ENCODE data around the gene ERICH6B. TPM values are rescaled to one million over a fixed set of nuclear protein-coding genes. Genes with fewer than 3 reads are reported as not detected.
"Not testable (repeated sequence)": the region's sequence is repeated elsewhere in the genome, so short reads cannot be mapped to it uniquely, and the experiment has no call there.

ERICH6B gene
- total RNA-seq, 1 donor from 2014 or later, result not detected

DNA sequence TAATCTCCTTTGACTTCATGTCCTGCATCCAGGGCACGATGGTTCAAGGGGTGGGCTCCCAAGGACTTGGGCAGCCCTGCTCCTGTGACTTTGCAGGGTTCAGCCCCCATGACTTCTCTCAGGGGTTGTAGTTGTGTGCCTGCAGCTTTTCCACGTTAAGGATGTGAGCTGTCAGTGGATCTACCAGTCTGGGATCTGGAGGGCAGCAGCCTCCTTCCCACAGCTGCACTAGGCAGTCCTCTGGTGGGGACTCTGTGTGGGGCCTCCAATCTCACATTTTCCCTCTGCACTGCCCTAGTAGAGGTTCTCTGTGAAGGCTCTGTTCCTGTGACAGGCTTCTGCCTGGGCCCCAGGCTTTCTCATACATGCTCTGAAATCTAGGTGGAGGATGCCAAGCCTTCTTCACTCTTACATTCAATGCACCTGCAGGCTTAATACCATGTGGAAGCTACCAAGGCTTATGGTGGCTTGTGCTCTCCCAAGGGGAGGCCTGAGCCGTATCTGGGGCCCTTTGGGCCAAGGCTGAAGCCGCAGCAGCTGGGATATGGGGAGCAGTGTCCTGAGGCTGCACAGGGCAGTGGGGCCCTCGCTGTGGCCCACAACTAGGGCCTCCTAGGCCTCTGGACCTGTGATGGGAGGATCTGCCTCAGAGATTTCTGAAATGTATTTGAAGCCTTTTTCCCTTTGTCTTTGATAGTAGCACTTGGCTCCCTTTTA lies 39.3 kb upstream of the ERICH6B start:
- DNase-seq (ENCODE audit: low spot score, unreplicated experiment), result no peak
- Mint-ChIP-seq H3K4me1 (ENCODE audit: low read depth) (no peaks in the 10 kb centered on the region), H3K36me3 (ENCODE audit: insufficient read depth) (no peaks in the 10 kb centered on the region), H3K4me3 (ENCODE audit: low read depth) (no peak overlapping the region), H3K27me3 (no peaks in the 10 kb centered on the region), H3K9me3 (ENCODE audit: low read depth) (peaks cover 9% of the 10 kb centered on the region), H3K27ac (no peak overlapping the region)
- TF ChIP-seq, protein P1, sequence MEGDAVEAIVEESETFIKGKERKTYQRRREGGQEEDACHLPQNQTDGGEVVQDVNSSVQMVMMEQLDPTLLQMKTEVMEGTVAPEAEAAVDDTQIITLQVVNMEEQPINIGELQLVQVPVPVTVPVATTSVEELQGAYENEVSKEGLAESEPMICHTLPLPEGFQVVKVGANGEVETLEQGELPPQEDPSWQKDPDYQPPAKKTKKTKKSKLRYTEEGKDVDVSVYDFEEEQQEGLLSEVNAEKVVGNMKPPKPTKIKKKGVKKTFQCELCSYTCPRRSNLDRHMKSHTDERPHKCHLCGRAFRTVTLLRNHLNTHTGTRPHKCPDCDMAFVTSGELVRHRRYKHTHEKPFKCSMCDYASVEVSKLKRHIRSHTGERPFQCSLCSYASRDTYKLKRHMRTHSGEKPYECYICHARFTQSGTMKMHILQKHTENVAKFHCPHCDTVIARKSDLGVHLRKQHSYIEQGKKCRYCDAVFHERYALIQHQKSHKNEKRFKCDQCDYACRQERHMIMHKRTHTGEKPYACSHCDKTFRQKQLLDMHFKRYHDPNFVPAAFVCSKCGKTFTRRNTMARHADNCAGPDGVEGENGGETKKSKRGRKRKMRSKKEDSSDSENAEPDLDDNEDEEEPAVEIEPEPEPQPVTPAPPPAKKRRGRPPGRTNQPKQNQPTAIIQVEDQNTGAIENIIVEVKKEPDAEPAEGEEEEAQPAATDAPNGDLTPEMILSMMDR (IDR thresholded peaks at IDR 0.05; ENCODE audit: unreplicated experiment), result no peak

DNA sequence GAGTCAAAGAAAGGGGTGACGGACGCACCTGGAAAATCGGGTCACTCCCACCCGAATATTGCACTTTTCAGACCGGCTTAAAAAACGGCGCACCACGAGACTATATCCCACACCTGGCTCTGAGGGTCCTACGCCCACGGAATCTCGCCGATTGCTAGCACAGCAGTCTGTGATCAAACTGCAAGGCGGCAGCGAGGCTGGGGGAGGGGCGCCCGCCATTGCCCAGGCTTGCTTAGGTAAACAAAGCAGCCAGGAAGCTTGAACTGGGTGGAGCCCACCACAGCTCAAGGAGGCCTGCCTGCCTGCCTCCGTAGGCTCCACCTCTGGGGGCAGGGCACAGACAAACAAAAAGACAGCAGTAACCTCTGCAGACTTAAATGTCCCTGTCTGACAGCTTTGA lies 29.7 kb upstream of the ERICH6B start:
- peaks cover 18% of the 10 kb centered on the region for H3K9me3 Mint-ChIP-seq (ENCODE audit: low read depth)
- DNase-seq (ENCODE audit: low spot score, unreplicated experiment); H3K27ac Mint-ChIP-seq; H3K4me3 Mint-ChIP-seq (ENCODE audit: low read depth); H3K4me1 Mint-ChIP-seq (ENCODE audit: low read depth); H3K36me3 Mint-ChIP-seq (ENCODE audit: insufficient read depth); H3K27me3 Mint-ChIP-seq: not testable (repeated sequence)

DNA sequence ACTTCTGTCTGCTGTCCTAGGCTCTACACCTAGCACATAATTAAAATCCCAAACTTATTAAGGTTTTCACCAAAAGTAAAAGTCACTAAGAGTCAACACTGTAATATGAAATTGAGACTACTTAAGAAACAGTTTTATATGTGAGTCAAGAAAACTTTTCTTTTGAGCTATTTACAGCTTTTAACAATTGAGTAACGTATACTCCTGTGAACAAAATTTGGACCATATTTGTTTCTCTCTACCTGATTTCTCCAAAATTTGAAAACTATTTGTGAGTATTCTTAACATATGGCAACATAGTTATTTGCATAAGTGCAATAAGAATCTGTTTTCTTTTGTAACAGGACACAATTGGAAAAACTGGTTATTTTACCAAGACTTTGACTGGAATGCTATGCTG lies 26.6 kb upstream of the ERICH6B start:
- H3K36me3 Mint-ChIP-seq (ENCODE audit: insufficient read depth); H3K4me1 Mint-ChIP-seq (ENCODE audit: low read depth); H3K27me3 Mint-ChIP-seq; DNase-seq (ENCODE audit: low spot score, unreplicated experiment); H3K27ac Mint-ChIP-seq; H3K4me3 Mint-ChIP-seq (ENCODE audit: low read depth): not testable (repeated sequence)
- H3K9me3 Mint-ChIP-seq (ENCODE audit: low read depth), result peaks cover 22% of the 10 kb centered on the region

DNA sequence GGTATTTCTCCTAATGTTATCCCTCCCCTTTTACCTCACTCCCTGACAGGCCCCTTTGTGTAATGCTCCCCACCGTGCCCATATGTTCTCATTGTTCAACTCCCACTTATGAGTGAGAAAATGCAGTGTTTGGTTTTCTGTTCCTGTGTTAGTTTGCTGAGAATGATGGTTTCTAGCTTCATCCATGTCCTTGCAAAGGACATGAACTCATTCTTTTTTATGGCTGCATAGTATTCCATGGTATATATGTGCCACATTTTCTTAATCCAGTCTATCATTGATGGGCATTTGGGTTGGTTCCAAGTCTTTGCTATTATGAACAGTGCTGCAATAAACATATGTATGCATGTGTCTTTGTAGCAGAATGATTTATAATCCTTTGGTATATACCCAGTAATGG lies 19.8 kb upstream of the ERICH6B start:
- DNase-seq (ENCODE audit: low spot score, unreplicated experiment); H3K4me1 Mint-ChIP-seq (ENCODE audit: low read depth); H3K27ac Mint-ChIP-seq; H3K4me3 Mint-ChIP-seq (ENCODE audit: low read depth); H3K9me3 Mint-ChIP-seq (ENCODE audit: low read depth); H3K27me3 Mint-ChIP-seq; H3K36me3 Mint-ChIP-seq (ENCODE audit: insufficient read depth): not testable (repeated sequence)

DNA sequence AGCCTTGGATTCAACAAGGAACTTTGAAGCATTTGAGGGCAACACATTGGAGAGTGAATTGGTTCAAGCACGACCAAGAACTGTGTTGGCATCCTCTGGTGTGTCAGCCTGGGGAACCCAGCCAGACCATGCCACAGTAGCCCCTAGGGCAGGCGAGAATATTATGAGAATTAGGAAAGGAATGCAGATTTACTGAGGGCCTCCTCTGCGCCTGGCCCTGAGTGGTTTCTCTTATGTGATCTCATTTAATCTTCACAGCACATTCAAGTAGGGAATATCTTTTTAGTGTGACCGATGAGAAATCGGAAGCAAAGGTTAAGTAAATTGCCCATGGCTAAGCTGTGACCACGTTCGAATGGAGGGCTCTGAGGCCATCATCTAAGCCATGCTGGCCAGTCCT lies 15.3 kb upstream of the ERICH6B start:
- Mint-ChIP-seq H3K27ac (no peak overlapping the region), H3K36me3 (ENCODE audit: insufficient read depth) (no peaks in the 10 kb centered on the region), H3K4me3 (ENCODE audit: low read depth) (no peak overlapping the region), H3K27me3 (peaks cover 15% of the 10 kb centered on the region), H3K4me1 (ENCODE audit: low read depth) (no peaks in the 10 kb centered on the region), H3K9me3 (ENCODE audit: low read depth) (no peaks in the 10 kb centered on the region)
- no peak for DNase-seq (ENCODE audit: low spot score, unreplicated experiment)
- TF ChIP-seq, protein P1 (IDR thresholded peaks at IDR 0.05; ENCODE audit: unreplicated experiment), result no peak

DNA sequence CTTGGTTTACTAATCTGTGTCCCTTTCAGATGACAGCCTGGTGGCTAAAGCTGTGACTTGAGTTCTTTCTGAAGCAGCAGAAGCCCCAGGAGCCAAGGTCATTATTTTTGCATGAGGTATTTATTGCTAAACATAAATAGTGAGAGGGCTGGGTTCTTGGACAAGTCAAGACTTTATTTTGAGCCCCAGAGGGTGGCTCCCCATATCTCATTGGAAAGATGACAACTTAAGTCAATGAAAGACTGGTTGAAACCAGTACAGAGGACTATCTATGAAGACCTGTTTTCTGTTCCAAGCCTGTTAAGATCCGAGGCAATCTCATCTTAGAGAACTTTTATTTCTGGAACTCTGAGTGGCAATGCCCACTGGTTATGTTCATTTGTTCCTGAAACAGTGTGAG lies 14.4 kb upstream of the ERICH6B start:
- DNase-seq (ENCODE audit: low spot score, unreplicated experiment), result no peak
- H3K27me3 Mint-ChIP-seq, result peaks cover 20% of the 10 kb centered on the region
- no peaks in the 10 kb centered on the region for H3K4me1 Mint-ChIP-seq (ENCODE audit: low read depth)
- H3K4me3 Mint-ChIP-seq (ENCODE audit: low read depth), result no peak overlapping the region
- no peaks in the 10 kb centered on the region for H3K36me3 Mint-ChIP-seq (ENCODE audit: insufficient read depth)
- H3K9me3 Mint-ChIP-seq (ENCODE audit: low read depth), result no peaks in the 10 kb centered on the region
- no peak overlapping the region for H3K27ac Mint-ChIP-seq
- TF ChIP-seq, protein P1 (IDR thresholded peaks at IDR 0.05; ENCODE audit: unreplicated experiment), result no peak

DNA sequence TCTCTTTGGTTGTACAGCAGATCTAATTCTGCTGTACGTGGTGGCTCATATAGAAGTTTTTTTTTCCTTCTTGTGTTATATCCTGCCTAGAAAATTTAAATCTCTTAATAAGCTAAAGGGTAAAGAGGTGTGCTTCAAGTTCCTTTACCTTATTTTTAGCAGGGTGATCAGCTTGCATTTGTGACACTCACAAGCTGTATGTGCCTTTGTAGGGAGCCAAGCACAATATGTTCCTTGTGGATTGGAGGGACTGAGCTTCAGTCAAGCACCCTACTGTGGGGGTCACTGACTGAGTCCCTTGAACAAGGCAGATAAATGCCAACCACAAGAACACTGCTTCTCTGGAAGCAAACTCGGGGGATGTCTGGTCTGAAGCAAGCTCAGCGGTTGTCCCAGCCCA lies 12.6 kb upstream of the ERICH6B start:
- Mint-ChIP-seq H3K27ac (no peak overlapping the region), H3K36me3 (ENCODE audit: insufficient read depth) (no peaks in the 10 kb centered on the region), H3K4me1 (ENCODE audit: low read depth) (no peaks in the 10 kb centered on the region), H3K9me3 (ENCODE audit: low read depth) (no peaks in the 10 kb centered on the region), H3K27me3 (peaks cover 23% of the 10 kb centered on the region), H3K4me3 (ENCODE audit: low read depth) (no peak overlapping the region)
- no peak for DNase-seq (ENCODE audit: low spot score, unreplicated experiment)
- TF ChIP-seq, protein P1 (IDR thresholded peaks at IDR 0.05; ENCODE audit: unreplicated experiment), result no peak
